Osteoblast (primary cell): ENCODE data around the gene PRXL2B. TPM values are rescaled to one million over a fixed set of nuclear protein-coding genes. Genes with fewer than 3 reads are reported as not detected.
A peak's percentile ranks its signal among the peaks of the same experiment; 100 is the strongest.
"Not testable (repeated sequence)": the region's sequence is repeated elsewhere in the genome, so short reads cannot be mapped to it uniquely, and the experiment has no call there.

Source experiments
- DNase-seq: peaks from one replicate; pipeline ENCODE4 v3.0.0; 2011; ENCODE audit warnings: low spot score, mixed read lengths; ENCODE audit not compliant: insufficient read length; ENCODE audit errors: missing footprints
- H2AFZ ChIP-seq: 2 replicates; pipeline ENCODE4 v1.6.0; 2011; ENCODE audit warnings: mild to moderate bottlenecking, low read length
- H3K27ac ChIP-seq: 2 replicates; pipeline ENCODE4 v1.5.1; 2011; ENCODE audit warnings: mild to moderate bottlenecking, low read depth, low read length, moderate library complexity
- H3K27me3 ChIP-seq: 2 replicates; pipeline ENCODE4 v1.6.0; 2012; ENCODE audit warnings: mild to moderate bottlenecking, control low read depth, inconsistent platforms, low read length, moderate library complexity; ENCODE audit not compliant: insufficient read depth
- H3K36me3 ChIP-seq: 2 replicates; pipeline ENCODE4 v1.5.1; 2011; ENCODE audit warnings: mild to moderate bottlenecking, low read length, control low read depth, moderate library complexity; ENCODE audit not compliant: insufficient read depth
- H3K4me1 ChIP-seq: 2 replicates; pipeline ENCODE4 v1.5.1; 2011; ENCODE audit warnings: mild to moderate bottlenecking, low read length, control low read depth, moderate library complexity; ENCODE audit not compliant: insufficient read depth
- H3K4me2 ChIP-seq: 2 replicates; pipeline ENCODE4 v1.6.0; 2011; ENCODE audit warnings: mild to moderate bottlenecking, low read length; ENCODE audit not compliant: insufficient read depth
- H3K4me3 ChIP-seq: fragments of 200-600 bp; sonication (generic); 3 replicates; pipeline ENCODE4 v1.5.1; 2012; ENCODE audit warnings: mild to moderate bottlenecking, low read length, inconsistent platforms; ENCODE audit not compliant: insufficient read depth
- H3K79me2 ChIP-seq: 2 replicates; pipeline ENCODE4 v1.6.0; 2012; ENCODE audit warnings: mild to moderate bottlenecking, low read length, control low read depth, inconsistent platforms; ENCODE audit not compliant: insufficient read depth
- H3K9me3 ChIP-seq: 2 replicates; pipeline ENCODE4 v1.5.1; 2011; ENCODE audit warnings: low read depth, low read length, control low read depth
- H4K20me1 ChIP-seq: 2 replicates; pipeline ENCODE4 v1.6.0; 2012; ENCODE audit warnings: mild to moderate bottlenecking, low read length, control low read depth; ENCODE audit not compliant: insufficient read depth
- total RNA-seq: library from RNA; depleted of rRNA; stranded (reverse); fragments of >200 nt; gene quantifications from 2 replicates; pipeline ENCODE4 v1.2.3, GENCODE V29; 2012
- TF ChIP-seq, protein P1 (sequence below): IDR thresholded peaks from 2 replicates; pipeline ENCODE4 v1.5.1; 2011; ENCODE audit warnings: mild to moderate bottlenecking, low read depth, low read length, moderate library complexity; ENCODE audit errors: extremely low read depth

PRXL2B gene
- total RNA-seq, 1 donor: 8.0 TPM

DNA sequence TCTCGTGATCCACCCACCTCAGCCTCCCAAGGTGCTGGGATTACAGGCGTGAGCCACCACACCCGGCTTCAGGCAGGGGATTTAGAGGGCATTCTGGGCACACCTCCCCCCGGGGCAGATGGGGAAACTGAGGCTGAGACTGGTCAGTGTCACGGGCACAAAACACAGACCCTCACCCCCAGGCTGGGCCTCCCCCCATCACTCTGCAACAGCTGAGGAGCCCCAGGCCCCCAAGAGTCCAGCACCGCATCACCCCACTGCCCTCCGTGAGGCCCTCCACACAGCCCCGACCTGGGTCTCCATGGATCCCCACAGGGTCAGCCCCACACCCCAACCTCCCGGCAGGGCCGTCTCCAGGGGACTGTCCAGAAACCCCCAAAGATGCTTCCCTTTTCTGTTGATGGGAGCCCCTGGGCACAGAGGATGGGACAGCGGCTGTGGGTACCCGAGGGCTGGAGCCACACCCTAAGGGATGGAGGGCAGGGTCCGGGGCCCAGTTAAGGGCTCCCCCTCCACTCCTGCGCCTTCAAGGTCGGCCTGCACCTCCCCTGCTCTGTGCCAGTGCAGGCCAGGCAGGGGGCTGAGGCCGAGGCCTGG lies 19.4 kb upstream of the PRXL2B start:
- H3K27me3 ChIP-seq: peaks cover 8% of the 10 kb centered on the region
- H4K20me1 ChIP-seq: peaks cover 3% of the 10 kb centered on the region
- H3K27ac ChIP-seq: no peak overlapping the region
- H3K79me2 ChIP-seq: no peaks in the 10 kb centered on the region
- H2AFZ ChIP-seq: no peak overlapping the region
- H3K4me3 ChIP-seq: no peak overlapping the region
- H3K4me1 ChIP-seq: no peaks in the 10 kb centered on the region
- TF ChIP-seq, protein P1, sequence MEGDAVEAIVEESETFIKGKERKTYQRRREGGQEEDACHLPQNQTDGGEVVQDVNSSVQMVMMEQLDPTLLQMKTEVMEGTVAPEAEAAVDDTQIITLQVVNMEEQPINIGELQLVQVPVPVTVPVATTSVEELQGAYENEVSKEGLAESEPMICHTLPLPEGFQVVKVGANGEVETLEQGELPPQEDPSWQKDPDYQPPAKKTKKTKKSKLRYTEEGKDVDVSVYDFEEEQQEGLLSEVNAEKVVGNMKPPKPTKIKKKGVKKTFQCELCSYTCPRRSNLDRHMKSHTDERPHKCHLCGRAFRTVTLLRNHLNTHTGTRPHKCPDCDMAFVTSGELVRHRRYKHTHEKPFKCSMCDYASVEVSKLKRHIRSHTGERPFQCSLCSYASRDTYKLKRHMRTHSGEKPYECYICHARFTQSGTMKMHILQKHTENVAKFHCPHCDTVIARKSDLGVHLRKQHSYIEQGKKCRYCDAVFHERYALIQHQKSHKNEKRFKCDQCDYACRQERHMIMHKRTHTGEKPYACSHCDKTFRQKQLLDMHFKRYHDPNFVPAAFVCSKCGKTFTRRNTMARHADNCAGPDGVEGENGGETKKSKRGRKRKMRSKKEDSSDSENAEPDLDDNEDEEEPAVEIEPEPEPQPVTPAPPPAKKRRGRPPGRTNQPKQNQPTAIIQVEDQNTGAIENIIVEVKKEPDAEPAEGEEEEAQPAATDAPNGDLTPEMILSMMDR: no peak
- H3K9me3 ChIP-seq: no peaks in the 10 kb centered on the region
- no peaks in the 10 kb centered on the region for H3K36me3 ChIP-seq
- peak; percentile 46 for DNase-seq
- H3K4me2 ChIP-seq: no peak overlapping the region

DNA sequence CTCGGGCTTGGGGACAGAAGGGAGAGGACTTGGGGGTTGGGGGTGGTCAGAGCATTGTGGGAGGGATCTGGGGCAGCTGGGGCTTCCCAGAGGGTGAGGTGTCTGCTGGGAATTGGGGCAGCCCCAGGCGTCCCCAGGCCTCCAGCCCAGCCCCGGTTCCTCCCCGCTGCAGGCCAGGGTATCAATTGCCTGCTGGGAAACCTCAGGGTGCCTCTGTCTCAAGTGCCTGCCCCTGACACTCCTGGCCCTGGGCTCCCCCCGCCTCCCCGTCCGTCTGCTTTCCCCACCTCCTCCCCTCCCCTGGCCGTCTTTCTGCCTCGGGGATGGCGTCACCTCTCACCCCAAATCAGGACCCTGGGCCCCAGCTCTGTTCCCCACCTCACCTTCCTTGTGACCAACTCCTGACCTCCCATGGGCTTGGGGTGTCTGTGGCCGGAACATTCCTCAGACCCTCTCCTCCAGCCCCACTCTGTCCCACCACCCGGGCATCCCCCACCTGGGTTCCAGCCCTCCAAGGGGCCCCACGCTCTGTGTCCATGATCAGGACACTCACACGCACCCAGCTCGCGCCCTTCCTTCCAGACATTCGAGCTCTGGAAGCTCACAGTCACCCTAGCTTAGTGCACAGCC lies 18.3 kb upstream of the PRXL2B start:
- peaks cover 11% of the 10 kb centered on the region for H3K27me3 ChIP-seq
- not testable (repeated sequence) for H2AFZ ChIP-seq, H3K36me3 ChIP-seq, H3K79me2 ChIP-seq, H3K27ac ChIP-seq, H3K4me1 ChIP-seq, H3K4me2 ChIP-seq, DNase-seq, H3K9me3 ChIP-seq, H4K20me1 ChIP-seq, H3K4me3 ChIP-seq

DNA sequence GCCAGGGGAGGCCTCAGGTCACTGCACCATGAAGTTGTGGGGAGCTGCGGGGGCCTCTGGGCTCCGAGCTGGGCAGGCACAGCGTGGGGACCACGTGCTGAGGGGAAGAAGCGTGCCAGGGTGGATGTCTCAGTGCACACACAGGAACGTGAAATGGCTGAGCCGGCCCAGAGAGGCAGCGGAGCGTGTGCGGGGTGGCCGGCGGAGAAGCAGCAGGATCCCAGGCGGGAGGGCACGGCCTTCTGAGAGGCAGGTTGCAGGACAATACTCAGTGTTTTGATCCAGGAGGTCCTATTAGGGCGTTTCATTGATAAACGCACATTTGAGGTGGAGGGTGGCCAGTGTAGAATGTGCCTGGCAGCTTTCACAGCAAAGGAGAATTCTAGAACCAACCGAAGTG lies 17.5 kb upstream of the PRXL2B start:
- H4K20me1 ChIP-seq: peaks cover 3% of the 10 kb centered on the region
- peaks cover 11% of the 10 kb centered on the region for H3K27me3 ChIP-seq
- TF ChIP-seq, protein P1: no peak
- no peaks in the 10 kb centered on the region for H3K4me1 ChIP-seq
- H3K4me3 ChIP-seq: no peak overlapping the region
- H2AFZ ChIP-seq: no peak overlapping the region
- peak; percentile 30 for DNase-seq
- no peak overlapping the region for H3K4me2 ChIP-seq
- H3K27ac ChIP-seq: no peak overlapping the region
- H3K36me3 ChIP-seq: no peaks in the 10 kb centered on the region
- H3K9me3 ChIP-seq: peaks cover 3% of the 10 kb centered on the region
- H3K79me2 ChIP-seq: no peaks in the 10 kb centered on the region

DNA sequence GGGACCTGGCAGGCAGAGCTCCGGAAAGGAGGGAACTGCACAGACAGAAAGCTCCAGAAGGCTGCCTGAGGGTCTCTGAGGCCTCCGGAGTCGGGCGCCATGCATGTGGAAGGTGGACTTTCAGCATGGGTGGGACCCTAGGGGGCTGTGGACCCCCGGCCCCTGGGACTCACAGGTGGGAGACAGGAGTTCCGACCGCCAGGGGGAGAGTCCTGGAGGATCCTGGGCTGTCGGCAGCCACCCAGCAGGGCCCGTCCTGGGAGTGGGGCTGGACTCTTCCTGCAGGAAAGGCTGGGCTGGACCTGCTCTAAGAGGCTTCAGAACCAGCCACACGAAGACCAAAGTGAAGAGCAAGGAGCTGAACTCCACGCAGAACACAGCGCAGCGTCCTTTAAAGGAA lies 16.9 kb upstream of the PRXL2B start:
- not testable (repeated sequence) for H2AFZ ChIP-seq, H3K4me3 ChIP-seq, H3K4me1 ChIP-seq, H3K9me3 ChIP-seq, H3K4me2 ChIP-seq, H3K79me2 ChIP-seq, H4K20me1 ChIP-seq, H3K27ac ChIP-seq, H3K36me3 ChIP-seq
- DNase-seq: peak; percentile 21
- peaks cover 11% of the 10 kb centered on the region for H3K27me3 ChIP-seq

DNA sequence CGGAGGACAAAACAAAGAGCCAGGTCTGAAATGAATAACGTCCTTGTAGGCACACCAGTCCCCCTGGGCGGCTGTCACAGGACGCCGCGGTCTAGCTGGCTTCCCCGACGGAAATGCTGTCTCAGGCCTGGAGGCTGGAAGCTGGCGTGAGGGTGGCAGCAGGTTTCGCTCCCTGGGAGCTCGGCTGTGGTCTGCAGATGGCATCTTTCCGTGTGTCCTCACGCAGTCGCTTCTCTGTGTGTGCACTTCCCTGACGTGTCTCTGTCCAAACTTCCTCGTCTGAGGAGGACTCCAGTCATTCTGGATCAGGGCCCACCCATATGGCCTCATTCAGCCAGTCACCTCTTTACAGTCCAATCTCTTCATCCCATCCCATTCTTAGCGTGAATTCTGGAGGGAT lies 16.2 kb upstream of the PRXL2B start:
- H3K4me1 ChIP-seq: no peaks in the 10 kb centered on the region
- no peaks in the 10 kb centered on the region for H3K36me3 ChIP-seq
- H3K4me3 ChIP-seq: no peak overlapping the region
- no peak overlapping the region for H2AFZ ChIP-seq
- peaks cover 3% of the 10 kb centered on the region for H3K9me3 ChIP-seq
- no peak overlapping the region for H3K4me2 ChIP-seq
- peak; percentile 80 for DNase-seq
- no peaks in the 10 kb centered on the region for H3K79me2 ChIP-seq
- H3K27ac ChIP-seq: no peak overlapping the region
- TF ChIP-seq, protein P1: no peak
- H4K20me1 ChIP-seq: no peaks in the 10 kb centered on the region
- peaks cover 8% of the 10 kb centered on the region for H3K27me3 ChIP-seq
